ENCODE measurements around the gene PRMT5. TPM values are rescaled to one million over a fixed set of nuclear protein-coding genes. Genes with fewer than 3 reads are reported as not detected.
A peak's percentile ranks its signal among the peaks of the same experiment; 100 is the strongest.

The PRMT5 gene
- total RNA-seq, 1 experiment from 2014 or later: 107 TPM

- Mint-ChIP-seq H3K4me1 (ENCODE audit: low read depth, unreplicated experiment) (peaks cover 52% of the 10 kb centered on the region), H3K4me3 (ENCODE audit: unreplicated experiment) (peak overlapping the region; percentile 27), H3K27ac (ENCODE audit: unreplicated experiment) (peak overlapping the region; percentile 84), H3K9me3 (ENCODE audit: unreplicated experiment) (no peaks in the 10 kb centered on the region), H3K27me3 (ENCODE audit: insufficient read depth, unreplicated experiment) (no peaks in the 10 kb centered on the region), H3K36me3 (ENCODE audit: insufficient read depth, unreplicated experiment) (peaks cover 99% of the 10 kb centered on the region)
- intact Hi-C loops (cut with micrococcal nuclease; ENCODE audit: unreplicated experiment): loop anchor here (5.0 kb wide), 2 partner anchors 152 to 412 kb away; no protein-coding TSS in a partner anchor
- H3K36me3 ChIP-seq (ENCODE audit: control insufficient read depth, insufficient read depth, low read length): peaks cover 11% of the 10 kb centered on the region
- no peaks in the 10 kb centered on the region for H3K27me3 ChIP-seq (replicated peaks; ENCODE audit: control insufficient read depth, insufficient read depth, low read length)
- peaks cover 58% of the 10 kb centered on the region for H3K4me1 ChIP-seq
- no peak overlapping the region for H3K4me3 ChIP-seq (ENCODE audit: low read depth, low read length)
- no peak for TF ChIP-seq CTCF (IDR thresholded peaks at IDR 0.05; ENCODE audit: insufficient read depth in 1 of 2, low read depth in 1 of 2, low read length in 1 of 2, severe bottlenecking in 1 of 2, unreplicated experiment in 1 of 2)
- no peak for DNase-seq
- no TSS peak for BruUV-seq (replicated peaks)
- ChIA-PET POLR2A (no interaction called here), CTCF (interaction anchor here (3.2 to 3.6 kb wide), 2 partner anchors 8 to 11 kb away, joined by 36 to 37 read pairs; partner anchors contain the start of gene AJUBA)
- H3K9me3 ChIP-seq: no peaks in the 10 kb centered on the region
Measured at GRCh38 chr14:22974530-22975313, 45.5 kb upstream of the PRMT5 start.

- POLR2A ChIA-PET: interaction anchor here (1.0 to 3.7 kb wide), 4 partner anchors 9 to 44 kb away, joined by 5 to 35 read pairs (median 6); partner anchors contain the start of genes AJUBA and PRMT5
- Mint-ChIP-seq H3K36me3 (ENCODE audit: insufficient read depth, unreplicated experiment) (peaks cover 100% of the 10 kb centered on the region), H3K9me3 (ENCODE audit: unreplicated experiment) (no peaks in the 10 kb centered on the region), H3K27me3 (ENCODE audit: insufficient read depth, unreplicated experiment) (no peaks in the 10 kb centered on the region), H3K4me3 (ENCODE audit: unreplicated experiment) (peak overlapping the region; percentile 27), H3K4me1 (ENCODE audit: low read depth, unreplicated experiment) (peaks cover 45% of the 10 kb centered on the region), H3K27ac (ENCODE audit: unreplicated experiment) (peak overlapping the region; percentile 84)
- peak; percentile 58 to 76 for DNase-seq
- Histone ChIP-seq H3K4me1 (peaks cover 49% of the 10 kb centered on the region), H3K27me3 (replicated peaks; ENCODE audit: control insufficient read depth, insufficient read depth, low read length) (no peaks in the 10 kb centered on the region), H3K4me3 (ENCODE audit: low read depth, low read length) (no peak overlapping the region), H3K36me3 (ENCODE audit: control insufficient read depth, insufficient read depth, low read length) (peaks cover 9% of the 10 kb centered on the region), H3K9me3 (no peaks in the 10 kb centered on the region)
- TF ChIP-seq CTCF (IDR thresholded peaks at IDR 0.05; ENCODE audit: insufficient read depth in 1 of 2, low read depth in 1 of 2, low read length in 1 of 2, severe bottlenecking in 1 of 2, unreplicated experiment in 1 of 2): peak; percentile 70 to 71
- intact Hi-C loops (cut with micrococcal nuclease; ENCODE audit: unreplicated experiment): loop anchor here (1.0 kb wide), 1 partner anchor 10 kb away; no protein-coding TSS in a partner anchor
- no TSS peak for BruUV-seq (replicated peaks)
- CTCF ChIA-PET: interaction anchor here (0.7 to 5.8 kb wide), 13 partner anchors 9 to 412 kb away, joined by 3 to 68 read pairs (median 6); partner anchors contain the start of genes AJUBA, HAUS4 and PRMT5
Measured at GRCh38 chr14:22973217-22974032, 44.2 kb upstream of the PRMT5 start.

All from Caco-2 (cell line).